MM.1S (cell line): Measurements from ENCODE around the gene IQSEC1.

Experiments used
- DNase-seq: peaks from one replicate; pipeline ENCODE4 v3.0.0-alpha.2; 2015
- H2AFZ ChIP-seq: fragments of 300-600 bp; sonication (generic); 2 replicates; pipeline ENCODE4 v1.6.0; 2016; ENCODE audit warnings: antibody characterized with exemption, low read length
- H3F3A ChIP-seq: fragments of 300-600 bp; sonication (generic); 2 replicates; pipeline ENCODE4 v1.6.1; 2016; ENCODE audit warnings: mild to moderate bottlenecking, antibody characterized with exemption, low read length, moderate library complexity, mixed read lengths; ENCODE audit not compliant: insufficient read depth
- H3K27ac ChIP-seq: fragments of 300-600 bp; sonication (generic); 2 replicates; pipeline ENCODE4 v1.5.1; 2016; ENCODE audit warnings: mild to moderate bottlenecking, low read length
- H3K27me3 ChIP-seq: fragments of 300-600 bp; sonication (generic); replicated peaks from 2 replicates; pipeline ENCODE4 v1.6.0; 2016; ENCODE audit warnings: low read length; ENCODE audit not compliant: insufficient read depth
- H3K36me3 ChIP-seq: fragments of 300-600 bp; sonication (generic); replicated peaks from 2 replicates; pipeline ENCODE4 v1.6.1; 2016; ENCODE audit warnings: mild to moderate bottlenecking, low read length, mixed read lengths; ENCODE audit not compliant: insufficient read depth
- H3K4me1 ChIP-seq: fragments of 300-600 bp; sonication (generic); 2 replicates; pipeline ENCODE4 v1.6.1; 2016; ENCODE audit warnings: low read length, mixed read lengths
- H3K4me2 ChIP-seq: fragments of 300-600 bp; sonication (generic); 2 replicates; pipeline ENCODE4 v1.6.0; 2016; ENCODE audit warnings: low read depth, low read length
- H3K4me3 ChIP-seq: fragments of 300-600 bp; sonication (generic); 2 replicates; pipeline ENCODE4 v1.5.1; 2016; ENCODE audit warnings: low read length, mixed read lengths
- H3K79me2 ChIP-seq: fragments of 300-600 bp; sonication (generic); 2 replicates; pipeline ENCODE4 v1.6.1; 2016; ENCODE audit warnings: mixed run types, low read length, mixed read lengths
- H3K9ac ChIP-seq: fragments of 300-600 bp; sonication (generic); 2 replicates; pipeline ENCODE4 v1.6.1; 2016; ENCODE audit warnings: low read length, mixed read lengths
- H3K9me2 ChIP-seq: fragments of 300-600 bp; sonication (generic); replicated peaks from 2 replicates; pipeline ENCODE4 v1.6.1; 2016; ENCODE audit warnings: mild to moderate bottlenecking, low read length, mixed read lengths; ENCODE audit not compliant: insufficient read depth
- H3K9me3 ChIP-seq: fragments of 300-600 bp; sonication (generic); replicated peaks from 2 replicates; pipeline ENCODE4 v1.6.1; 2016; ENCODE audit warnings: mild to moderate bottlenecking, low read length, mixed read lengths; ENCODE audit not compliant: insufficient read depth
- H4K20me1 ChIP-seq: fragments of 300-600 bp; sonication (generic); 2 replicates; pipeline ENCODE4 v1.6.1; 2016; ENCODE audit warnings: mild to moderate bottlenecking, low read length, moderate library complexity, mixed read lengths; ENCODE audit not compliant: insufficient read depth
- EZH2 ChIP-seq: fragments of 300-600 bp; sonication (generic); optimal IDR thresholded peaks from 2 replicates; pipeline ENCODE3; 2017; ENCODE audit warnings: low read depth, mild to moderate bottlenecking, antibody characterized with exemption, low read length, mixed read lengths
- EZH2phosphoT487 ChIP-seq: fragments of 300-600 bp; sonication (generic); IDR thresholded peaks from 2 replicates; pipeline ENCODE4 v1.6.1; 2018; ENCODE audit warnings: antibody characterized with exemption, low read length
- TF ChIP-seq, protein P1 (sequence below): fragments of 300-600 bp; sonication (generic); IDR thresholded peaks from 2 replicates; pipeline ENCODE4 v1.5.1; 2016; ENCODE audit warnings: antibody characterized with exemption, low read length, mixed read lengths

Gene IQSEC1

DNA sequence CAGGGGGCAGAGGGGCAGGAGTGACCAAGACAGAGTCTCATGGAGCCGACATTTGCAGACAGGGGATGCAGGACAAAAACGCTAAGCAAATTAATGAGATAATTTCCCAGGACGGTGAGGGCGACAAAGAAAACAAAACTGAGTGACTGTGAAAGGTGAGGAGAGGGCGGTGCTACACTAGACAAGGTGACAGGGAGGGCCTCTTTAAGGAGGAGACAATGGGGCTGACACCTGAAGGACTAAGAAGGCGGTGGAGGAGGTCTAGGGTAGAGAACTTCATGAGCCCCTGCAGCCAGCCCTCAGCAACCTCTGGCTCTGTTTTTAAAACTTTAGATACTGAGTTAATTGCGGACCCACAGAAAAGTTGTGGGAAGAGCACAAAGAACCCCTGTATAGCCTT lies 41.6 kb downstream of the IQSEC1 start:
- H3K9ac ChIP-seq = no peak overlapping the region
- no peaks in the 10 kb centered on the region for H3K4me1 ChIP-seq
- TF ChIP-seq, protein P1, sequence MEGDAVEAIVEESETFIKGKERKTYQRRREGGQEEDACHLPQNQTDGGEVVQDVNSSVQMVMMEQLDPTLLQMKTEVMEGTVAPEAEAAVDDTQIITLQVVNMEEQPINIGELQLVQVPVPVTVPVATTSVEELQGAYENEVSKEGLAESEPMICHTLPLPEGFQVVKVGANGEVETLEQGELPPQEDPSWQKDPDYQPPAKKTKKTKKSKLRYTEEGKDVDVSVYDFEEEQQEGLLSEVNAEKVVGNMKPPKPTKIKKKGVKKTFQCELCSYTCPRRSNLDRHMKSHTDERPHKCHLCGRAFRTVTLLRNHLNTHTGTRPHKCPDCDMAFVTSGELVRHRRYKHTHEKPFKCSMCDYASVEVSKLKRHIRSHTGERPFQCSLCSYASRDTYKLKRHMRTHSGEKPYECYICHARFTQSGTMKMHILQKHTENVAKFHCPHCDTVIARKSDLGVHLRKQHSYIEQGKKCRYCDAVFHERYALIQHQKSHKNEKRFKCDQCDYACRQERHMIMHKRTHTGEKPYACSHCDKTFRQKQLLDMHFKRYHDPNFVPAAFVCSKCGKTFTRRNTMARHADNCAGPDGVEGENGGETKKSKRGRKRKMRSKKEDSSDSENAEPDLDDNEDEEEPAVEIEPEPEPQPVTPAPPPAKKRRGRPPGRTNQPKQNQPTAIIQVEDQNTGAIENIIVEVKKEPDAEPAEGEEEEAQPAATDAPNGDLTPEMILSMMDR = no peak
- no peak for TF ChIP-seq EZH2
- TF ChIP-seq EZH2phosphoT487 = no peak
- no peaks in the 10 kb centered on the region for H3K9me2 ChIP-seq
- no peaks in the 10 kb centered on the region for H3F3A ChIP-seq
- no peaks in the 10 kb centered on the region for H4K20me1 ChIP-seq
- no peaks in the 10 kb centered on the region for H3K36me3 ChIP-seq
- no peak overlapping the region for H3K4me3 ChIP-seq
- H2AFZ ChIP-seq = no peak overlapping the region
- no peaks in the 10 kb centered on the region for H3K9me3 ChIP-seq
- H3K79me2 ChIP-seq = no peaks in the 10 kb centered on the region
- H3K4me2 ChIP-seq = no peak overlapping the region
- no peaks in the 10 kb centered on the region for H3K27me3 ChIP-seq
- no peak for DNase-seq
- H3K27ac ChIP-seq = no peak overlapping the region

- Histone ChIP-seq H3K9me3 (no peaks in the 10 kb centered on the region), H3K4me3 (no peak overlapping the region), H4K20me1 (no peaks in the 10 kb centered on the region), H3K9ac (no peak overlapping the region), H3K4me1 (no peaks in the 10 kb centered on the region), H2AFZ (no peak overlapping the region), H3K36me3 (no peaks in the 10 kb centered on the region), H3F3A (no peaks in the 10 kb centered on the region), H3K27ac (no peak overlapping the region), H3K27me3 (no peaks in the 10 kb centered on the region), H3K9me2 (no peaks in the 10 kb centered on the region), H3K79me2 (no peaks in the 10 kb centered on the region), H3K4me2 (no peak overlapping the region)
- DNase-seq = no peak
- no peak for TF ChIP-seq EZH2
- TF ChIP-seq, protein P1 = no peak
- no peak for TF ChIP-seq EZH2phosphoT487
Observed at GRCh38 chr3:13030684-13031083, 42.5 kb downstream of the IQSEC1 start.

DNA sequence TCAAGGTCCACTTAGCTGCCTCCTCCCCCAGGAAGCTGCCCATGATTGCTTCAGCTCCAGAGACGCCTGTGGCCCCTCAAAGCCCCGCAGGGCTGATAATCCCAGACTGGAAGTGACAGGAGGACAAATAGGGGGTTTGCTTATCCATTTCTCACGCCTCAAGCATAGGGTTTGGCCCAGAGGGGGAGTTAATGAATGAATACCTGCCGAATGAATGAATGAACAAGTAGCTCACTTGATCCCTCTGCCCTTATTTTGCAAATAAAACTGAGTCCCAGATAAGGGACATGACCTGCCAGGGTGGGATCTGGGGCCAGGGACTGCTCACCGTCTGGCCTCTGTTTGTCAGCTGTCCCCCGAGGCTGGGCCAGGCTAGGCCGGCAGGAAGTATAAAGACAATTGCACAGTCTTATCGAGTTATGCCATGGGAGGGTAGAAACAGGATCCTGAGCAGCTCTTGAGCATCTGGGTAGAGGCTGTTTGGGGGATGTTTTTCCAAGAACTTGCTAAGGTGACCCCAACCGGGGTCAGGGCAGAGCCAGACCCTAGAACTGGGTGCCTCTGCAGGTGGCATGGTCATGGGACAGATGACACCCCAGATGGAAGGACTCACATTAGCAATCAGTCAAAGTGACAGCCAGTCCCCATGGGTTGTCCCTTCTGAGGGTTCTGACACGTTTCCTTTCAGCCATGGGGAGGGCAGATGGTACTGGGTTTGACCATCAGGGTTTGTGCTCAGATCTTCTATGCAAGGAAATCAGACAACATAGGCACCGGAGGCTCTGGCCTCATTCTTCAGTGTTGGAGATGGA lies 45.0 kb downstream of the IQSEC1 start:
- no peak overlapping the region for H3K4me3 ChIP-seq
- H3K9ac ChIP-seq = no peak overlapping the region
- TF ChIP-seq EZH2 = no peak
- TF ChIP-seq, protein P1 = no peak
- no peak for TF ChIP-seq EZH2phosphoT487
- H2AFZ ChIP-seq = no peak overlapping the region
- H4K20me1 ChIP-seq = no peaks in the 10 kb centered on the region
- H3K27ac ChIP-seq = no peak overlapping the region
- no peak for DNase-seq
- H3K9me2 ChIP-seq = no peaks in the 10 kb centered on the region
- H3K9me3 ChIP-seq = no peaks in the 10 kb centered on the region
- H3F3A ChIP-seq = no peaks in the 10 kb centered on the region
- H3K79me2 ChIP-seq = no peaks in the 10 kb centered on the region
- no peak overlapping the region for H3K4me2 ChIP-seq
- no peaks in the 10 kb centered on the region for H3K36me3 ChIP-seq
- H3K27me3 ChIP-seq = no peaks in the 10 kb centered on the region
- no peaks in the 10 kb centered on the region for H3K4me1 ChIP-seq
